Epithelial cell of proximal tubule (primary cell): ENCODE data around the gene IFNGR1. TPM values are rescaled to one million over a fixed set of nuclear protein-coding genes. Genes with fewer than 3 reads are reported as not detected.

ENCODE experiments used
- DNase-seq: peaks from one replicate; pipeline ENCODE4 v3.0.0-alpha.2; 2011; ENCODE audit warnings: low read depth
- H3K4me3 ChIP-seq: 2 replicates; pipeline ENCODE4 v1.5.1; 2011; ENCODE audit warnings: low read depth, mild to moderate bottlenecking, low read length
- total RNA-seq: library from RNA; depleted of rRNA; stranded (reverse); fragments of >200 nt; gene quantifications from 2 replicates; pipeline ENCODE4 v1.2.3, GENCODE V29; 2015
- TF ChIP-seq, protein P1 (sequence below): conservative IDR thresholded peaks from 2 replicates; pipeline ENCODE4 v1.5.1; 2012; ENCODE audit warnings: low read depth, mild to moderate bottlenecking, low read length

Gene IFNGR1
- total RNA-seq, 1 donor from 2014 or later, result 27.2 TPM

GRCh38 chr6:137191670-137192069 is 27.5 kb downstream of the IFNGR1 start:
- H3K4me3 ChIP-seq, result no peak overlapping the region
- TF ChIP-seq, protein P1, sequence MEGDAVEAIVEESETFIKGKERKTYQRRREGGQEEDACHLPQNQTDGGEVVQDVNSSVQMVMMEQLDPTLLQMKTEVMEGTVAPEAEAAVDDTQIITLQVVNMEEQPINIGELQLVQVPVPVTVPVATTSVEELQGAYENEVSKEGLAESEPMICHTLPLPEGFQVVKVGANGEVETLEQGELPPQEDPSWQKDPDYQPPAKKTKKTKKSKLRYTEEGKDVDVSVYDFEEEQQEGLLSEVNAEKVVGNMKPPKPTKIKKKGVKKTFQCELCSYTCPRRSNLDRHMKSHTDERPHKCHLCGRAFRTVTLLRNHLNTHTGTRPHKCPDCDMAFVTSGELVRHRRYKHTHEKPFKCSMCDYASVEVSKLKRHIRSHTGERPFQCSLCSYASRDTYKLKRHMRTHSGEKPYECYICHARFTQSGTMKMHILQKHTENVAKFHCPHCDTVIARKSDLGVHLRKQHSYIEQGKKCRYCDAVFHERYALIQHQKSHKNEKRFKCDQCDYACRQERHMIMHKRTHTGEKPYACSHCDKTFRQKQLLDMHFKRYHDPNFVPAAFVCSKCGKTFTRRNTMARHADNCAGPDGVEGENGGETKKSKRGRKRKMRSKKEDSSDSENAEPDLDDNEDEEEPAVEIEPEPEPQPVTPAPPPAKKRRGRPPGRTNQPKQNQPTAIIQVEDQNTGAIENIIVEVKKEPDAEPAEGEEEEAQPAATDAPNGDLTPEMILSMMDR, result no peak
- DNase-seq, result no peak

GRCh38 chr6:137191236-137191635 is 27.9 kb downstream of the IFNGR1 start:
- no peak for DNase-seq
- no peak overlapping the region for H3K4me3 ChIP-seq
- TF ChIP-seq, protein P1, result no peak

DNA sequence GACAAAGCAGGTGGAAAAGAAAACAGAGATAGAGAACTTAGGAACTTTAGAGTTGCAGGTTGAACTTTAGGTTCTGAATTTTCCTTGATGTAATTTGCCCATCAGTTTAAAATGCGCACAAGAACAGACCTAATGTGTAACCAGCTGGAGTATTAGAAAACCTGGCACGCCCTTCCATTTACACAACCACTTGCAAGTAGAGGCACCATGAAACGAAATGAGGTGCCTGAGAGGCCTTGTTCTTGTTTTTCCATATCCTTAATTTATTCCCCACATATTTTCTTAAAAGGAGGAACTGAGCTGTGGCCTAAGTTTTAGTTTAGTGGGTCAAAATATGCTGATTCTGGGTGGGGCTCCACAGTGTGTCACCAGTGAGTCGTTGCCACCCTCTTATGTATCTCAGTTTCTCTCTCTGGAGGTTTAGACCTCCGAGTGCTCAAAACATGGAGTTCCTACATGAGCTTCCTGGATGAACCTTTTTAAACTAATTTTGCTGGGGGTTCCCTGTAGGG is 28.5 kb downstream of the IFNGR1 start:
- no peak for DNase-seq
- TF ChIP-seq, protein P1, result no peak
- H3K4me3 ChIP-seq, result no peak overlapping the region

- H3K4me3 ChIP-seq, result no peak overlapping the region
- no peak for DNase-seq
- TF ChIP-seq, protein P1, result no peak
Measured at GRCh38 chr6:137188855-137189254, 30.3 kb downstream of the IFNGR1 start.

- TF ChIP-seq, protein P1, result no peak
- DNase-seq, result no peak
- H3K4me3 ChIP-seq, result no peak overlapping the region
Measured at GRCh38 chr6:137185290-137185689, 33.9 kb downstream of the IFNGR1 start.

GRCh38 chr6:137182654-137183073 is 36.5 kb downstream of the IFNGR1 start:
- DNase-seq, result no peak
- no peak overlapping the region for H3K4me3 ChIP-seq
- TF ChIP-seq, protein P1, result no peak

DNA sequence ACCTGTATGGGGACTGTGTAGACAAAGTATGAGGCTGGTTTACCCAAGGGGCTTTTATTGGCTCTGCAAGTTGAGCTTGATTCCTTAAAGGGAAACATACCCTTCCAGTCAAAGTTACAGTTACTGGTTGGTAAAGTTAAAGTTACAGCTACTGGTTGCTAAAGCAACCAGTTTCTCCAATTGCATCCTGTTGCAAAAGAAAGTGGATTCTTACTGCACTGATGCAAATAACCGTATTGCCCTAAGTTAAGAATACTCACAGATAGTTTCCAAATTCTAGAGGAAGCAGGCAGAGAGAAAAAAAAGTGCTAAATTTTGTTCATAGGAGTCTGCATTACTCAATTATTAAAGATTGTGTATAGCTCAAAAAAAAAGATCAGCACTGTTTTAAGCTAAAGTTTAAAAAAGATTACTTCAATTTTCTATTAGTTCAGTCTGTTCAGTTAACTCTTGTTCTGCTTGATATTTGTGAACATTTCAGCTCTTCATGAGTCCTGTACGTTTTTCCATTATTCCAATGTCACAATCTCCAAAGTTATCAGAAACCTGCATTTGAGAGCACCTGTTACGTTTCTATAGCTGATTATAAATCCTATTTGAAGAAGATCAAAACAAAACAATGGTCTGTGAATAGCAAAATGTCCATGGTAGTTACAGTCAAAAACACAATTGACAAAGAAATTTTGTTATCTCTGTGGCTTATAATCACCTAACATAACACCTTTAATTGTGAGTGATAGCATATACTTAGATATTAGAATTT is 37.1 kb downstream of the IFNGR1 start:
- TF ChIP-seq, protein P1, result no peak
- no peak for DNase-seq
- H3K4me3 ChIP-seq, result no peak overlapping the region
